Left ventricle myocardium inferior (tissue), 1 donor: ENCODE measurements around the gene AGAP3. TPM values are rescaled to one million over a fixed set of nuclear protein-coding genes. Genes with fewer than 3 reads are reported as not detected.

Source experiments
- DNase-seq: peaks from one replicate; pipeline ENCODE4 v3.0.0-alpha.2; 2020
- H3K27ac ChIP-seq: fragments of 200-600 bp; replicated peaks from 2 replicates; pipeline ENCODE4 v1.8.0; 2021
- H3K27me3 ChIP-seq: fragments of 200-600 bp; 2 replicates; pipeline ENCODE4 v1.8.0; 2021; ENCODE audit warnings: low read depth
- H3K36me3 ChIP-seq: fragments of 200-600 bp; 2 replicates; pipeline ENCODE4 v1.8.0; 2021
- H3K4me1 ChIP-seq: fragments of 200-600 bp; 2 replicates; pipeline ENCODE4 v1.8.0; 2021
- H3K4me3 ChIP-seq: fragments of 200-600 bp; 2 replicates; pipeline ENCODE4 v1.8.0; 2021; ENCODE audit warnings: mild to moderate bottlenecking, moderate library complexity
- H3K9me3 ChIP-seq: fragments of 200-600 bp; replicated peaks from 2 replicates; pipeline ENCODE4 v1.8.0; 2021
- CTCF ChIP-seq: fragments of 200-600 bp; IDR thresholded peaks from 2 replicates; pipeline ENCODE4 v1.8.0; 2021; ENCODE audit warnings: antibody characterized with exemption, mild to moderate bottlenecking, borderline replicate concordance
- intact Hi-C: fragments of 100-400 bp; cut with micrococcal nuclease; formaldehyde crosslinking; loops from one replicate; pipeline ENCODE4 v1.11.0; 2022
- total RNA-seq: library from RNA; stranded (reverse); fragmentation: NEBNext Ultra II Directional; extraction: Animal tissue kit (Norgen Biotek cat#: 25700); gene quantifications from one replicate; pipeline ENCODE4 v1.2.1, GENCODE V29; 2021
- donor health status: DM: no; HTN: yes; CAD: no; lungs with severe emphysema.

The AGAP3 gene
- total RNA-seq, 1 donor from 2014 or later, result 51.0 TPM

GRCh38 chr7:151115836-151116418 lies 29.7 kb downstream of the AGAP3 start:
- peak overlapping the region; percentile 44 for H3K4me3 ChIP-seq
- intact Hi-C loops, result no loop called here
- H3K27ac ChIP-seq, result no peak overlapping the region

GRCh38 chr7:151116603-151117440 lies 30.5 kb downstream of the AGAP3 start:
- intact Hi-C loops, result no loop called here
- H3K4me3 ChIP-seq, result no peak overlapping the region
- H3K27me3 ChIP-seq, result no peaks in the 10 kb centered on the region
- H3K9me3 ChIP-seq, result no peaks in the 10 kb centered on the region
- H3K27ac ChIP-seq, result no peak overlapping the region
- H3K36me3 ChIP-seq, result peaks cover 44% of the 10 kb centered on the region
- peaks cover 19% of the 10 kb centered on the region for H3K4me1 ChIP-seq
- no peak for TF ChIP-seq CTCF
- DNase-seq, result no peak

More at GRCh38 chr7:151115836-151116418, 29.7 kb downstream of the AGAP3 start:
- no peaks in the 10 kb centered on the region for H3K27me3 ChIP-seq
- peaks cover 35% of the 10 kb centered on the region for H3K36me3 ChIP-seq
- DNase-seq, result no peak
- no peak for TF ChIP-seq CTCF
- H3K9me3 ChIP-seq, result no peaks in the 10 kb centered on the region
- peaks cover 24% of the 10 kb centered on the region for H3K4me1 ChIP-seq

- H3K27ac ChIP-seq, result no peak overlapping the region
- peaks cover 44% of the 10 kb centered on the region for H3K36me3 ChIP-seq
- intact Hi-C loops, result no loop called here
- TF ChIP-seq CTCF, result no peak
- no peak for DNase-seq
- H3K4me1 ChIP-seq, result peaks cover 19% of the 10 kb centered on the region
- H3K9me3 ChIP-seq, result no peaks in the 10 kb centered on the region
- H3K4me3 ChIP-seq, result no peak overlapping the region
- no peaks in the 10 kb centered on the region for H3K27me3 ChIP-seq
Measured at GRCh38 chr7:151117565-151117964, 31.3 kb downstream of the AGAP3 start.

- DNase-seq, result no peak
- no peak for TF ChIP-seq CTCF
- Histone ChIP-seq H3K36me3 (peaks cover 52% of the 10 kb centered on the region), H3K9me3 (no peaks in the 10 kb centered on the region), H3K4me1 (peaks cover 17% of the 10 kb centered on the region), H3K4me3 (no peak overlapping the region), H3K27ac (no peak overlapping the region), H3K27me3 (no peaks in the 10 kb centered on the region)
- intact Hi-C loops, result no loop called here
Measured at GRCh38 chr7:151118108-151119054, 32.1 kb downstream of the AGAP3 start.

GRCh38 chr7:151119055-151119415 lies 32.8 kb downstream of the AGAP3 start:
- H3K36me3 ChIP-seq, result peaks cover 53% of the 10 kb centered on the region
- intact Hi-C loops, result no loop called here

More at GRCh38 chr7:151119055-151119415, 32.8 kb downstream of the AGAP3 start:
- TF ChIP-seq CTCF, result no peak
- Histone ChIP-seq H3K9me3 (no peaks in the 10 kb centered on the region), H3K4me3 (no peak overlapping the region), H3K4me1 (peaks cover 14% of the 10 kb centered on the region), H3K27me3 (no peaks in the 10 kb centered on the region), H3K27ac (no peak overlapping the region)
- no peak for DNase-seq
